Measurements from ENCODE around the gene OPTC.

The OPTC gene

DNA sequence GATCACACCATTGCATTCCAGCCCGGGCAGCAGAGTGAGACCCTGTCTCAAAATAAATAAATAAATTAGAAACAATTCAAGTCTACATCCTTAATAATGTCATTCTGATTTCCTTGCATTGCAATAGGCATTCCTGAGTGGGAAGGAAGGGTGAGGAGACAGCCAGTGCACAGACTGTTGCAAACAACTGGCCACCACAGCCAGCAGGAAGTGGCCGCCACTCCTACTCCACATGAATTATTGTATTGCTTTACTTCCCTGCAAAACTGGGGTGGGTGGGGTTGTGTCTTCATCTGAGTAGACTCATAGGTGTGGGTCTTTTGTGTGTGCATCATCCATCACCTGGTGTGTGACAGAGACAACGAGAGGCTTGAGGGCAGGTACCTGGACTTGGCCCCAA lies 60.1 kb downstream of the OPTC start:
- Mint-ChIP-seq H3K27ac (no peak overlapping the region), H3K4me3 (no peak overlapping the region), H3K36me3 (ENCODE audit: low read depth) (no peaks in the 10 kb centered on the region), H3K27me3 (ENCODE audit: low read depth) (peaks cover 9% of the 10 kb centered on the region), H3K9me3 (no peaks in the 10 kb centered on the region), H3K4me1 (ENCODE audit: low read depth) (peaks cover 3% of the 10 kb centered on the region)

DNA sequence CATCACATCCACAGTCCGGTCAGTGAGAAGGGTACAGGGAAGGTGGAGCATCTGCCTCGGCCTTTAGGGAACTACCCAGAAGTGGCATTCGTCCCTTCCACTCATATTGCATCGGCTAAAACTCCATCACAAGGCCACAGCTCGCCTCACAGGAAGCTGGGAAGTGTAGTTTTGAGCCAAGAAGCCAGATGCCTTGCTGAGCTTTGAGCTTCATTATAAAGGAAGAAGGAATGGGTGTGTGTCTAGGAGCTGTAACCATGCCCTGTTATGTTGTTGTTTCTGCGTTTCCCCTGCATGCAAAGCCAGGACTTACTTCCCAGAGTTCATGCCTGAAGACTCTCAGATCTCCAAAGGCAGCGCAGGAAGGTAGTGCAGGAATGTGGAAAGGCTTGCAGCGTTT lies 61.1 kb downstream of the OPTC start:
- Mint-ChIP-seq H3K9me3 (no peaks in the 10 kb centered on the region), H3K27ac (no peak overlapping the region), H3K4me1 (ENCODE audit: low read depth) (peaks cover 3% of the 10 kb centered on the region), H3K27me3 (ENCODE audit: low read depth) (peaks cover 13% of the 10 kb centered on the region), H3K4me3 (no peak overlapping the region), H3K36me3 (ENCODE audit: low read depth) (no peaks in the 10 kb centered on the region)

DNA sequence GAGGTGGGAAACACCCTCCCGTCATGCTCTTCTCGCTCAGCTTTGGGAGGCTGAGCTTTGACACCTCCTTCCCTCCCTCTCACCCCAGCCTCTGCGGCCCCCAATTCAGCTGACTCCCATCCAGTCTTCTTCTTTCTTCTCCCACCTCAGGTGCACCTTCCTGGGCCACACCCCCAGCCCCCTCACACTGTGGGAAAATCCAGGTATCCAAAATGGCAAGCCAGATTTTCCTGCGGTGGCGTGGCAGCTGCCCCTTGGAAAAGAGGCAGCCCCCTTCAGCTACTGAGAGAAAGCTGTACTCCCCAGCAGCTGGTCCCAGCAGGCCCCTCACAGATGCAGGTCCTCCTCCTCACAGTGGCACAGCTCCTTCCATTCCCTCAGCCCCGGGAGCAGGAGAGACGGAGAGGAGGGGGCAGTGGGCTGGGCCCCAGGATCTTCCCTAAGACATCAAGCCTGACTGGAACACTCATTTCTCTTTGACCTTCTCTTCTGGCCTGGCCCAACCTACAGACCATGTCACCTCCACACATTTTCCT lies 61.6 kb downstream of the OPTC start:
- Mint-ChIP-seq H3K27ac (no peak overlapping the region), H3K4me3 (no peak overlapping the region), H3K27me3 (ENCODE audit: low read depth) (peaks cover 13% of the 10 kb centered on the region), H3K9me3 (no peaks in the 10 kb centered on the region), H3K36me3 (ENCODE audit: low read depth) (no peaks in the 10 kb centered on the region), H3K4me1 (ENCODE audit: low read depth) (peaks cover 3% of the 10 kb centered on the region)

DNA sequence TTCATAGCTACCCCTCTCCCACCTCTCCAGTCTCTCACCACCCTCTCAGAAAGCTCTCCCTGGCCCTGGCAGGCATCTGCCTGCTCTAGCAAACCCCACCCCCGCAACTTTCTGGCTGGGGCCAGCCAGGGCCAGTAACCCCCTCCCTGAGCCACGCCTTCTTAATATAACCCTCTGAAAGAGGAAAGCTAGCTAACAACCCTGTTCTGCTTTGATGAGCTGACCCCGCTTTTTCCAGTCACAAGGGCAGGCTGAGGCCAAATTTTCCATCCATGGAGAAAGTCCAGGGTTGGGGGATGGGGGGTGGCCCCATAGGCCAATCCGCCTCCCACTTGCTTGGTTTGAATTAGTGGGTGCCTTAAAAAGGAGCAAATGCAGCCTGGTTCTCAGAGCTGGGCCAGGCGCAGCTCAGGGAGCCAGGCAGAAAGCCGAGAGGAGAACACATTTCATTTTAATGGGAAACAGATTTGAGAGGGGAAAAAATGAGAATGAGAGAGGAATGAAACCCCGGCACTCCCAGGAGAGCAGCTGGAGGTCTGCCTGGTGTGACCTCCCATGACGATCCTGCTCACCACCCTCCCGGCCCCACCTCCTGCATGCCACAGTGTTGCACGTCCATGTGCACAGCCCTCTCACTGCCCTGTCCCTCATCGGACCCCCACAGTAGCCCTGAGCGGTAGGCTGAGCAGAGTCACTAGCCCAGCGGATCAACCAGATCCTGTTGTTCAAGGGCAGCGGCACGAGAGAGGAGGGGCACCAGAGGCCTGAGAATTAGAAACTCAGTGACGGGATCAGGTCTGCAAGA lies 62.3 kb downstream of the OPTC start:
- no peak overlapping the region for H3K27ac Mint-ChIP-seq
- H3K4me1 Mint-ChIP-seq (ENCODE audit: low read depth), result peaks cover 3% of the 10 kb centered on the region
- no peaks in the 10 kb centered on the region for H3K9me3 Mint-ChIP-seq
- no peak overlapping the region for H3K4me3 Mint-ChIP-seq
- H3K27me3 Mint-ChIP-seq (ENCODE audit: low read depth), result peaks cover 17% of the 10 kb centered on the region
- no peaks in the 10 kb centered on the region for H3K36me3 Mint-ChIP-seq (ENCODE audit: low read depth)

DNA sequence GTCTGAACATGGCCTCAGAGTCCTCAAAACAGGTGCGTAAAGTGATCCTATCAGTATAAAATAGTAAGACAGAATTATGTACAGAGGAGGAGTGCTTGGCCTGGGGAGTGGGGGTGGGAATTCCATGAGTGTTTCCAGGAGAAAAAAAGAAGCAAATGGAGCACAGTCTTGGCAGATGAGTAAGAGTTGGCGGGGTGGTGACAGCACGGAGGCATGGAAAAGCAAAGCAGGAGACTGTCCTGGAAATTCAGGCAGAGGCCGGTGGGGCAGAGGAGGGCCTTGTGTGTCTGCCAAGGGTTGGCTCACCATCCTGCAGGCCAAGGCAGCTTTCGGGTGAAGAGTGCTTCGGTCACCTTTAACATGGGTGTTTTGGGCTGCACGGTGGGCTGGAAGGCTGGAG lies 63.4 kb downstream of the OPTC start:
- peaks cover 24% of the 10 kb centered on the region for H3K27me3 Mint-ChIP-seq (ENCODE audit: low read depth)
- H3K9me3 Mint-ChIP-seq, result no peaks in the 10 kb centered on the region
- peaks cover 3% of the 10 kb centered on the region for H3K4me1 Mint-ChIP-seq (ENCODE audit: low read depth)
- no peaks in the 10 kb centered on the region for H3K36me3 Mint-ChIP-seq (ENCODE audit: low read depth)
- no peak overlapping the region for H3K27ac Mint-ChIP-seq
- no peak overlapping the region for H3K4me3 Mint-ChIP-seq

DNA sequence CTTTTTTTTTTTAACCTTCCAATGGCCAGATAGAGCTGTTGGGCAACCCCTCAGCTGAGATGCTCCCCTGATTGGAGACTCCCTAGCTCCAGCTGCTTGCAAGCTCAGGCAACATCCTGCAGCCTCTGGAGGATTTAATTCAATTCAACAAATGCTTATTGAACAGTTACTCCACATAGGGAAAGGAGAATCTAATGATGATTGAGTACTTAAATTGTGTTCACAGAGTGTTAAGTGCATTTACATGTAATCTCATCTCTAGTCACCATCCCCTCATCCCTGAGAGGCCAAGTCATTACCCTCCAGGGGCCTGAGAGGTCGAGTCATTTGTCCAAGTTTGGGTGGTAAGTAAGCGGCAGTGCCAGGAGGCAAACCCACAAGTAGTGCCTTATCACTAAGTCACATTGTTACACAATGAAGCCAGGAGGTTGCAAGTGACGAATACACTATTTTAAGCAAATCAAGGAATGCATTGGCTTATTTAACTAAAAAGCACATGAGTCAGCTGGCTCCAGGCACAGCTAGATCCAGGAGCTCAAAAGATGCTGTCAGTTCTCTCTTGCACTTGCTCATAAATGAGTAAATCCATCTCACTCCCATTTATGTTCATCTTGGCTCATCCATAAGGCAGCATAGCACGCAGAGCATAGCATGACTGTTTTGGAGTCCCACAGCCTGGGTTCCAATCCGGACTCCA lies 64.3 kb downstream of the OPTC start:
- H3K4me3 Mint-ChIP-seq, result no peak overlapping the region
- H3K27me3 Mint-ChIP-seq (ENCODE audit: low read depth), result peaks cover 31% of the 10 kb centered on the region
- H3K36me3 Mint-ChIP-seq (ENCODE audit: low read depth), result no peaks in the 10 kb centered on the region
- H3K27ac Mint-ChIP-seq, result no peak overlapping the region
- no peaks in the 10 kb centered on the region for H3K9me3 Mint-ChIP-seq
- peaks cover 3% of the 10 kb centered on the region for H3K4me1 Mint-ChIP-seq (ENCODE audit: low read depth)
